MM.1S (cell line): ENCODE data around the gene SLC38A5.

Source experiments
- DNase-seq: peaks from one replicate; pipeline ENCODE4 v3.0.0-alpha.2; 2015
- H2AFZ ChIP-seq: fragments of 300-600 bp; sonication (generic); 2 replicates; pipeline ENCODE4 v1.6.0; 2016; ENCODE audit warnings: antibody characterized with exemption, low read length
- H3F3A ChIP-seq: fragments of 300-600 bp; sonication (generic); 2 replicates; pipeline ENCODE4 v1.6.1; 2016; ENCODE audit warnings: mild to moderate bottlenecking, antibody characterized with exemption, low read length, moderate library complexity, mixed read lengths; ENCODE audit not compliant: insufficient read depth
- H3K27ac ChIP-seq: fragments of 300-600 bp; sonication (generic); 2 replicates; pipeline ENCODE4 v1.5.1; 2016; ENCODE audit warnings: mild to moderate bottlenecking, low read length
- H3K27me3 ChIP-seq: fragments of 300-600 bp; sonication (generic); replicated peaks from 2 replicates; pipeline ENCODE4 v1.6.0; 2016; ENCODE audit warnings: low read length; ENCODE audit not compliant: insufficient read depth
- H3K36me3 ChIP-seq: fragments of 300-600 bp; sonication (generic); replicated peaks from 2 replicates; pipeline ENCODE4 v1.6.1; 2016; ENCODE audit warnings: mild to moderate bottlenecking, low read length, mixed read lengths; ENCODE audit not compliant: insufficient read depth
- H3K4me1 ChIP-seq: fragments of 300-600 bp; sonication (generic); 2 replicates; pipeline ENCODE4 v1.6.1; 2016; ENCODE audit warnings: low read length, mixed read lengths
- H3K4me2 ChIP-seq: fragments of 300-600 bp; sonication (generic); 2 replicates; pipeline ENCODE4 v1.6.0; 2016; ENCODE audit warnings: low read depth, low read length
- H3K4me3 ChIP-seq: fragments of 300-600 bp; sonication (generic); 2 replicates; pipeline ENCODE4 v1.5.1; 2016; ENCODE audit warnings: low read length, mixed read lengths
- H3K79me2 ChIP-seq: fragments of 300-600 bp; sonication (generic); 2 replicates; pipeline ENCODE4 v1.6.1; 2016; ENCODE audit warnings: mixed run types, low read length, mixed read lengths
- H3K9ac ChIP-seq: fragments of 300-600 bp; sonication (generic); 2 replicates; pipeline ENCODE4 v1.6.1; 2016; ENCODE audit warnings: low read length, mixed read lengths
- H3K9me2 ChIP-seq: fragments of 300-600 bp; sonication (generic); replicated peaks from 2 replicates; pipeline ENCODE4 v1.6.1; 2016; ENCODE audit warnings: mild to moderate bottlenecking, low read length, mixed read lengths; ENCODE audit not compliant: insufficient read depth
- H3K9me3 ChIP-seq: fragments of 300-600 bp; sonication (generic); replicated peaks from 2 replicates; pipeline ENCODE4 v1.6.1; 2016; ENCODE audit warnings: mild to moderate bottlenecking, low read length, mixed read lengths; ENCODE audit not compliant: insufficient read depth
- H4K20me1 ChIP-seq: fragments of 300-600 bp; sonication (generic); 2 replicates; pipeline ENCODE4 v1.6.1; 2016; ENCODE audit warnings: mild to moderate bottlenecking, low read length, moderate library complexity, mixed read lengths; ENCODE audit not compliant: insufficient read depth
- EZH2 ChIP-seq: fragments of 300-600 bp; sonication (generic); optimal IDR thresholded peaks from 2 replicates; pipeline ENCODE3; 2017; ENCODE audit warnings: low read depth, mild to moderate bottlenecking, antibody characterized with exemption, low read length, mixed read lengths
- EZH2phosphoT487 ChIP-seq: fragments of 300-600 bp; sonication (generic); IDR thresholded peaks from 2 replicates; pipeline ENCODE4 v1.6.1; 2018; ENCODE audit warnings: antibody characterized with exemption, low read length
- TF ChIP-seq, protein P1 (sequence below): fragments of 300-600 bp; sonication (generic); IDR thresholded peaks from 2 replicates; pipeline ENCODE4 v1.5.1; 2016; ENCODE audit warnings: antibody characterized with exemption, low read length, mixed read lengths

SLC38A5 gene

DNA sequence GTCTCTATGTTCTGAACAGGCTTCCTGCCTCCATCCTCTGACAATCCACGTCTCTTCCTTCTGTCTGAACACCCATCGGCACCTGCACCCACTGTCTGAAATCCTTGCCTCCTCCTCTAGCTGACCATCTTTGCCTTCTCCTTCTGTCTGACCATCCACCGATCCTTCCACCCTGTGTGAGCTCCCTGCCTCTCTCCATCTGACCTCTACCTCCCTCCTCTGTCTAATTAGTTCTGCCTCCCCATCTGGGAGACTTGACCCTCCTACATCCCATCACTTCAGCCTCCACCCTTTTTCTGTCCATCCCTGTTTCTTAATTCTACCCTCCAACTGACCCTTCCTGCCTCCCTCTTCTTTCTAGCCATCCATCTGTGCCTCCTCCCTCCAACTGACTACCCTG lies 10.0 kb downstream of the SLC38A5 start:
- no peak overlapping the region for H3K27ac ChIP-seq
- no peak overlapping the region for H2AFZ ChIP-seq
- no peaks in the 10 kb centered on the region for H3K27me3 ChIP-seq
- H3F3A ChIP-seq, result no peaks in the 10 kb centered on the region
- H3K9me3 ChIP-seq, result no peaks in the 10 kb centered on the region
- H3K36me3 ChIP-seq, result no peaks in the 10 kb centered on the region
- no peak overlapping the region for H3K4me3 ChIP-seq
- H3K9me2 ChIP-seq, result no peaks in the 10 kb centered on the region
- H3K4me1 ChIP-seq, result no peaks in the 10 kb centered on the region
- no peak for DNase-seq
- no peak for TF ChIP-seq EZH2
- no peak for TF ChIP-seq EZH2phosphoT487
- TF ChIP-seq, protein P1, sequence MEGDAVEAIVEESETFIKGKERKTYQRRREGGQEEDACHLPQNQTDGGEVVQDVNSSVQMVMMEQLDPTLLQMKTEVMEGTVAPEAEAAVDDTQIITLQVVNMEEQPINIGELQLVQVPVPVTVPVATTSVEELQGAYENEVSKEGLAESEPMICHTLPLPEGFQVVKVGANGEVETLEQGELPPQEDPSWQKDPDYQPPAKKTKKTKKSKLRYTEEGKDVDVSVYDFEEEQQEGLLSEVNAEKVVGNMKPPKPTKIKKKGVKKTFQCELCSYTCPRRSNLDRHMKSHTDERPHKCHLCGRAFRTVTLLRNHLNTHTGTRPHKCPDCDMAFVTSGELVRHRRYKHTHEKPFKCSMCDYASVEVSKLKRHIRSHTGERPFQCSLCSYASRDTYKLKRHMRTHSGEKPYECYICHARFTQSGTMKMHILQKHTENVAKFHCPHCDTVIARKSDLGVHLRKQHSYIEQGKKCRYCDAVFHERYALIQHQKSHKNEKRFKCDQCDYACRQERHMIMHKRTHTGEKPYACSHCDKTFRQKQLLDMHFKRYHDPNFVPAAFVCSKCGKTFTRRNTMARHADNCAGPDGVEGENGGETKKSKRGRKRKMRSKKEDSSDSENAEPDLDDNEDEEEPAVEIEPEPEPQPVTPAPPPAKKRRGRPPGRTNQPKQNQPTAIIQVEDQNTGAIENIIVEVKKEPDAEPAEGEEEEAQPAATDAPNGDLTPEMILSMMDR, result no peak
- no peaks in the 10 kb centered on the region for H4K20me1 ChIP-seq
- H3K79me2 ChIP-seq, result peaks cover 5% of the 10 kb centered on the region; the same call in 1 of the 2 replicates
- no peak overlapping the region for H3K9ac ChIP-seq
- no peak overlapping the region for H3K4me2 ChIP-seq

DNA sequence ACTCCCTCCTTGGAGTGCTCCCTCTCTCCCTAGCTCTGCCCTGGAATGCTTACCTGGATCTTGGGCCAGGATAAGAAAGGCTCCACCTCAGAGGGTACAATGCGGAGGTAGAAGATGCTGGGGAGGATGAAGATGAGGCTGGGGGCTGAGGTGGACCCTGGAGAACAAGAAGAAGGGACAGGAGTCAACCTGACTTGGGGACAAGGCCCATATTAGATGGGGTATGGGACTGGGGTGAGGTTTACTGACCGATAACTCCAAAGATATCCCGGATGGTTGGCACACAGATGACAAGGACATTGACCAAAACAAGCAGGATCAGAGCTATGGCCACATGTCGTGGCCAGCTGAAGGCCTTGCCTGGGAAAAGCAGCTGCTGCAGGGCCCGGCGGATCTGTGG lies 10.6 kb downstream of the SLC38A5 start:
- Histone ChIP-seq H3K27ac (no peak overlapping the region), H2AFZ (no peak overlapping the region), H3K27me3 (no peaks in the 10 kb centered on the region), H3K4me2 (no peak overlapping the region), H3K79me2 (0 out of 2 replicates have a peak, but pooled peaks cover 3% of the 10 kb centered on the region), H3K4me1 (no peaks in the 10 kb centered on the region), H3K4me3 (no peak overlapping the region), H4K20me1 (no peaks in the 10 kb centered on the region), H3K36me3 (no peaks in the 10 kb centered on the region), H3F3A (no peaks in the 10 kb centered on the region), H3K9me3 (no peaks in the 10 kb centered on the region), H3K9ac (no peak overlapping the region), H3K9me2 (no peaks in the 10 kb centered on the region)
- TF ChIP-seq EZH2 (no peak), EZH2phosphoT487 (no peak)
- TF ChIP-seq, protein P1, result no peak
- no peak for DNase-seq

DNA sequence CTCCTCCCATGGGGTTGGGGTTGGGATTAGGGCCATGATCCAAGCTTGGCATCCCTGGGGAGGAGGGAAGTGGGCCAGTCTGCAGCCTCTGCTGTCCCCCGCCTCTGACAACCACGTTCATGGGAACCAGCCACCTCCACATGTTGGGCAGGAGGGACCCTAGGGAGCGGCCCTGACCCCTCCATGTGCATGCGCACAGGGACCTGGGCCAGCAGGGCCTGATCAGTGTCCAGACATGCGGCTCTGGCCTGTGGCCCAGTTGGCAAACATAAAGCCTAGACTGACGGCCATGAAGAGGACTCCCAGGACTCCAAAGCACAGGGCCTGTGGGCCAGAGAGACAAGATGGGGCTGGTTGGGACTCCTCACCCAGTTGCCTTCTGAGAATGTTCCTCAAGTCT lies 11.3 kb downstream of the SLC38A5 start:
- no peaks in the 10 kb centered on the region for H3K27me3 ChIP-seq
- no peak for DNase-seq
- H3K79me2 ChIP-seq, result no peaks in the 10 kb centered on the region
- no peaks in the 10 kb centered on the region for H4K20me1 ChIP-seq
- H3K4me1 ChIP-seq, result no peaks in the 10 kb centered on the region
- H3K9ac ChIP-seq, result no peak overlapping the region
- no peaks in the 10 kb centered on the region for H3K9me3 ChIP-seq
- no peaks in the 10 kb centered on the region for H3K36me3 ChIP-seq
- H3F3A ChIP-seq, result no peaks in the 10 kb centered on the region
- H3K4me3 ChIP-seq, result no peak overlapping the region
- H3K4me2 ChIP-seq, result no peak overlapping the region
- no peak overlapping the region for H2AFZ ChIP-seq
- no peaks in the 10 kb centered on the region for H3K9me2 ChIP-seq
- TF ChIP-seq EZH2phosphoT487 (no peak), EZH2 (no peak)
- TF ChIP-seq, protein P1, result no peak
- H3K27ac ChIP-seq, result no peak overlapping the region
